Liver (tissue), 3 donors: Measurements from ENCODE around the gene ZNF827.

ENCODE experiments used
- FOXA1 ChIP-seq: IDR thresholded peaks from 2 replicates; pipeline ENCODE4 v1.6.1; 2016; ENCODE audit warnings: antibody characterized with exemption
- GABPA ChIP-seq, 2 donors: IDR thresholded peaks in 1 of 2; conservative IDR thresholded peaks in 1 of 2; 2 replicates each; pipeline ENCODE4 v1.6.1; 2016; ENCODE audit warnings: antibody characterized with exemption in 2 of 2, mild to moderate bottlenecking in 1 of 2, moderate library complexity in 1 of 2
- HNF4A ChIP-seq, 2 donors: conservative IDR thresholded peaks; 2 replicates each; pipeline ENCODE4 v1.6.1; 2016; ENCODE audit warnings: antibody characterized with exemption in 2 of 2, mild to moderate bottlenecking in 2 of 2
- HNF4G ChIP-seq: IDR thresholded peaks from 2 replicates; pipeline ENCODE4 v1.6.1; 2016; ENCODE audit warnings: antibody characterized with exemption
- JUND ChIP-seq, 2 donors: IDR thresholded peaks; 2 replicates each; pipeline ENCODE4 v1.6.1; 2016; ENCODE audit warnings: antibody characterized with exemption in 2 of 2
- NR2F2 ChIP-seq: IDR thresholded peaks from 2 replicates; pipeline ENCODE4 v1.6.1; 2016; ENCODE audit warnings: antibody characterized with exemption
- RAD21 ChIP-seq, 2 donors: IDR thresholded peaks; 2 replicates each; pipeline ENCODE4 v1.6.1; 2016; ENCODE audit warnings: antibody characterized with exemption in 2 of 2, mild to moderate bottlenecking in 2 of 2
- SP1 ChIP-seq: IDR thresholded peaks from 2 replicates; pipeline ENCODE4 v1.6.1; 2018; ENCODE audit warnings: antibody characterized with exemption, mild to moderate bottlenecking
- TAF1 ChIP-seq: conservative IDR thresholded peaks from 2 replicates; pipeline ENCODE4 v1.6.1; 2016; ENCODE audit warnings: antibody characterized with exemption, mild to moderate bottlenecking
- YY1 ChIP-seq: IDR thresholded peaks from 2 replicates; pipeline ENCODE4 v1.6.1; 2016; ENCODE audit warnings: antibody characterized with exemption, mild to moderate bottlenecking
- TF ChIP-seq, protein P1 (sequence below): fragments of 150-350 bp; IDR thresholded peaks from 2 replicates; pipeline ENCODE4 v1.5.1; 2017; ENCODE audit warnings: improper control_type of control experiment, low read depth, low read length; ENCODE audit not compliant: missing input control
- TF ChIP-seq, protein P2 (sequence below): IDR thresholded peaks from 2 replicates; pipeline ENCODE4 v1.6.1; 2016; ENCODE audit warnings: antibody characterized with exemption
- TF ChIP-seq, protein P3 (sequence below): IDR thresholded peaks from 2 replicates; pipeline ENCODE4 v1.6.1; 2016; ENCODE audit warnings: antibody characterized with exemption
- TF ChIP-seq, protein P4 (sequence below): IDR thresholded peaks from 2 replicates; pipeline ENCODE4 v1.6.1; 2016; ENCODE audit warnings: antibody characterized with exemption, mild to moderate bottlenecking
- donor health status: healthy.
- donor health status: healthy.

DNA sequence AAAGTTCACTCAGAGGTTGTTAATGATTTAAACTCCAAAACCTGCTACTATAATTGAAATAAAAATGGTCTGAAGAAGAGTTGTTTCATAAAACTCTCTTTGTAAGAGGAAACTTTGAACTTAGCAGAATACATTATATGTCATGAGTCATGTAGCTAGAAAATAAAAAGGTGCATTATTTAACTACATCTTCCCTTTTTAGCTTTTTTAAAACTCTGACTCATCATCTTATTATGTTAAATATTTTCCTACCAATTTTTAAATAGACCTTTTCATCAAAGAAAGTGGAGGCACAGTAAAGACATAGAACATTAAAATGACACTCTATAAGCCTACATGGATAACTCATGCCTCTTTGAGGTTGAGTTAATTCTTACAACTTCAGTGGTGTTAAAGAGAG is 1.2 kb upstream of the ZNF827 start:
- TF ChIP-seq HNF4G: no peak
- TF ChIP-seq, protein P1, sequence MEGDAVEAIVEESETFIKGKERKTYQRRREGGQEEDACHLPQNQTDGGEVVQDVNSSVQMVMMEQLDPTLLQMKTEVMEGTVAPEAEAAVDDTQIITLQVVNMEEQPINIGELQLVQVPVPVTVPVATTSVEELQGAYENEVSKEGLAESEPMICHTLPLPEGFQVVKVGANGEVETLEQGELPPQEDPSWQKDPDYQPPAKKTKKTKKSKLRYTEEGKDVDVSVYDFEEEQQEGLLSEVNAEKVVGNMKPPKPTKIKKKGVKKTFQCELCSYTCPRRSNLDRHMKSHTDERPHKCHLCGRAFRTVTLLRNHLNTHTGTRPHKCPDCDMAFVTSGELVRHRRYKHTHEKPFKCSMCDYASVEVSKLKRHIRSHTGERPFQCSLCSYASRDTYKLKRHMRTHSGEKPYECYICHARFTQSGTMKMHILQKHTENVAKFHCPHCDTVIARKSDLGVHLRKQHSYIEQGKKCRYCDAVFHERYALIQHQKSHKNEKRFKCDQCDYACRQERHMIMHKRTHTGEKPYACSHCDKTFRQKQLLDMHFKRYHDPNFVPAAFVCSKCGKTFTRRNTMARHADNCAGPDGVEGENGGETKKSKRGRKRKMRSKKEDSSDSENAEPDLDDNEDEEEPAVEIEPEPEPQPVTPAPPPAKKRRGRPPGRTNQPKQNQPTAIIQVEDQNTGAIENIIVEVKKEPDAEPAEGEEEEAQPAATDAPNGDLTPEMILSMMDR: no peak
- TF ChIP-seq, protein P2, sequence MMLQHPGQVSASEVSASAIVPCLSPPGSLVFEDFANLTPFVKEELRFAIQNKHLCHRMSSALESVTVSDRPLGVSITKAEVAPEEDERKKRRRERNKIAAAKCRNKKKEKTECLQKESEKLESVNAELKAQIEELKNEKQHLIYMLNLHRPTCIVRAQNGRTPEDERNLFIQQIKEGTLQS: no peak
- no peak for TF ChIP-seq GABPA (IDR thresholded peaks at IDR 0.05 in 1 of 2, conservative IDR thresholded peaks at IDR 0.05 in 1 of 2)
- no peak for TF ChIP-seq RAD21 (IDR thresholded peaks at IDR 0.05)
- TF ChIP-seq SP1: no peak
- TF ChIP-seq HNF4A (conservative IDR thresholded peaks at IDR 0.05): no peak
- TF ChIP-seq, protein P3, sequence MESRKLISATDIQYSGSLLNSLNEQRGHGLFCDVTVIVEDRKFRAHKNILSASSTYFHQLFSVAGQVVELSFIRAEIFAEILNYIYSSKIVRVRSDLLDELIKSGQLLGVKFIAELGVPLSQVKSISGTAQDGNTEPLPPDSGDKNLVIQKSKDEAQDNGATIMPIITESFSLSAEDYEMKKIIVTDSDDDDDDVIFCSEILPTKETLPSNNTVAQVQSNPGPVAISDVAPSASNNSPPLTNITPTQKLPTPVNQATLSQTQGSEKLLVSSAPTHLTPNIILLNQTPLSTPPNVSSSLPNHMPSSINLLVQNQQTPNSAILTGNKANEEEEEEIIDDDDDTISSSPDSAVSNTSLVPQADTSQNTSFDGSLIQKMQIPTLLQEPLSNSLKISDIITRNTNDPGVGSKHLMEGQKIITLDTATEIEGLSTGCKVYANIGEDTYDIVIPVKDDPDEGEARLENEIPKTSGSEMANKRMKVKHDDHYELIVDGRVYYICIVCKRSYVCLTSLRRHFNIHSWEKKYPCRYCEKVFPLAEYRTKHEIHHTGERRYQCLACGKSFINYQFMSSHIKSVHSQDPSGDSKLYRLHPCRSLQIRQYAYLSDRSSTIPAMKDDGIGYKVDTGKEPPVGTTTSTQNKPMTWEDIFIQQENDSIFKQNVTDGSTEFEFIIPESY: no peak
- TF ChIP-seq, protein P4, sequence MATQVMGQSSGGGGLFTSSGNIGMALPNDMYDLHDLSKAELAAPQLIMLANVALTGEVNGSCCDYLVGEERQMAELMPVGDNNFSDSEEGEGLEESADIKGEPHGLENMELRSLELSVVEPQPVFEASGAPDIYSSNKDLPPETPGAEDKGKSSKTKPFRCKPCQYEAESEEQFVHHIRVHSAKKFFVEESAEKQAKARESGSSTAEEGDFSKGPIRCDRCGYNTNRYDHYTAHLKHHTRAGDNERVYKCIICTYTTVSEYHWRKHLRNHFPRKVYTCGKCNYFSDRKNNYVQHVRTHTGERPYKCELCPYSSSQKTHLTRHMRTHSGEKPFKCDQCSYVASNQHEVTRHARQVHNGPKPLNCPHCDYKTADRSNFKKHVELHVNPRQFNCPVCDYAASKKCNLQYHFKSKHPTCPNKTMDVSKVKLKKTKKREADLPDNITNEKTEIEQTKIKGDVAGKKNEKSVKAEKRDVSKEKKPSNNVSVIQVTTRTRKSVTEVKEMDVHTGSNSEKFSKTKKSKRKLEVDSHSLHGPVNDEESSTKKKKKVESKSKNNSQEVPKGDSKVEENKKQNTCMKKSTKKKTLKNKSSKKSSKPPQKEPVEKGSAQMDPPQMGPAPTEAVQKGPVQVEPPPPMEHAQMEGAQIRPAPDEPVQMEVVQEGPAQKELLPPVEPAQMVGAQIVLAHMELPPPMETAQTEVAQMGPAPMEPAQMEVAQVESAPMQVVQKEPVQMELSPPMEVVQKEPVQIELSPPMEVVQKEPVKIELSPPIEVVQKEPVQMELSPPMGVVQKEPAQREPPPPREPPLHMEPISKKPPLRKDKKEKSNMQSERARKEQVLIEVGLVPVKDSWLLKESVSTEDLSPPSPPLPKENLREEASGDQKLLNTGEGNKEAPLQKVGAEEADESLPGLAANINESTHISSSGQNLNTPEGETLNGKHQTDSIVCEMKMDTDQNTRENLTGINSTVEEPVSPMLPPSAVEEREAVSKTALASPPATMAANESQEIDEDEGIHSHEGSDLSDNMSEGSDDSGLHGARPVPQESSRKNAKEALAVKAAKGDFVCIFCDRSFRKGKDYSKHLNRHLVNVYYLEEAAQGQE: no peak
- TF ChIP-seq TAF1: no peak
- no peak for TF ChIP-seq JUND (IDR thresholded peaks at IDR 0.05)
- TF ChIP-seq YY1: no peak
- no peak for TF ChIP-seq FOXA1
- TF ChIP-seq NR2F2: no peak
